CD4-positive, CD25-positive, alpha-beta regulatory T cell (primary cell): ENCODE results near the gene MSI2. TPM values are rescaled to one million over a fixed set of nuclear protein-coding genes. Genes with fewer than 3 reads are reported as not detected.

Experiments used
- ATAC-seq, 2 donors: fragments of 150-1000 bp; cut with Tn5 transposase; one replicate each; pipeline ENCODE4 v1.10.0; 2021; ENCODE audit warnings: low read depth in 2 of 2, moderate number of reproducible peaks in 2 of 2, moderate library complexity in 1 of 2
- DNase-seq, 3 donors: peaks; one replicate each; pipeline versions ENCODE4 v3.0.0 to v3.0.0-alpha.2; 2012 to 2022; ENCODE audit warnings: mixed read lengths in 1 of 3
- H3K27ac ChIP-seq: one replicate; pipeline ENCODE4 v1.7.0; 2013; ENCODE audit warnings: mild to moderate bottlenecking, low read length; ENCODE audit not compliant: insufficient read depth, poor library complexity, severe bottlenecking
- H3K27me3 ChIP-seq: one replicate; pipeline ENCODE4 v1.7.0; 2013; ENCODE audit warnings: low read length; ENCODE audit not compliant: control insufficient read depth, insufficient read depth
- H3K36me3 ChIP-seq: one replicate; pipeline ENCODE4 v1.7.0; 2013; ENCODE audit warnings: mild to moderate bottlenecking, low read length, moderate library complexity; ENCODE audit not compliant: control insufficient read depth, insufficient read depth
- H3K4me1 ChIP-seq: 2 replicates; pipeline ENCODE4 v1.7.0; 2013; ENCODE audit warnings: mild to moderate bottlenecking, low read length; ENCODE audit not compliant: insufficient read depth, control insufficient read depth, poor library complexity, severe bottlenecking
- H3K4me3 ChIP-seq: one replicate; pipeline ENCODE4 v1.7.0; 2013; ENCODE audit warnings: low read depth, mild to moderate bottlenecking, low read length, moderate library complexity
- H3K9me3 ChIP-seq, 2 experiments: 1 replicate in 1 of 2; 2 replicates in 1 of 2; pipeline ENCODE4 v1.7.0; 2013; ENCODE audit warnings: low read length in 2 of 2, mild to moderate bottlenecking in 1 of 2, moderate library complexity in 1 of 2; ENCODE audit not compliant: control insufficient read depth in 2 of 2
- H3K27ac Mint-ChIP-seq, 3 donors: one replicate each; pipeline ENCODE4 v1.8.0; 2020 to 2022; ENCODE audit warnings: mild to moderate bottlenecking in 3 of 3, mixed read lengths in 3 of 3, moderate library complexity in 2 of 3
- H3K27me3 Mint-ChIP-seq: one replicate; pipeline ENCODE4 v1.8.0; 2022; ENCODE audit warnings: mild to moderate bottlenecking, mixed read lengths
- H3K36me3 Mint-ChIP-seq: one replicate; pipeline ENCODE4 v1.8.0; 2020; ENCODE audit warnings: mixed read lengths
- H3K4me1 Mint-ChIP-seq, 4 donors: one replicate each; pipeline ENCODE4 v1.8.0; 2020 to 2022; ENCODE audit warnings: mixed read lengths in 4 of 4, mild to moderate bottlenecking in 1 of 4
- H3K4me3 Mint-ChIP-seq, 4 donors: one replicate each; pipeline ENCODE4 v1.8.0; 2020 to 2022; ENCODE audit warnings: mild to moderate bottlenecking in 4 of 4, mixed read lengths in 4 of 4, moderate library complexity in 3 of 4
- H3K9me3 Mint-ChIP-seq, 7 donors: one replicate each; pipeline ENCODE4 v1.8.0; 2020 to 2022; ENCODE audit warnings: mixed read lengths in 7 of 7, mild to moderate bottlenecking in 3 of 7, moderate library complexity in 2 of 7
- polyA plus RNA-seq, 4 donors: library from polyadenylated mRNA; unstranded; fragments of 300-500 nt; fragmentation: Illumina TruSeq; gene quantifications; one replicate each; pipeline ENCODE4 v1.2.3, GENCODE V29; 2021
- total RNA-seq: library from RNA; stranded (reverse); gene quantifications from one replicate; pipeline ENCODE4 v1.2.3, GENCODE V29; 2022

Gene MSI2
- total and polyA plus RNA-seq, 5 donors from 2014 or later: 3.2 to 177 (median 3.4) TPM

- Mint-ChIP-seq H3K9me3 (peaks cover 0 to 3% (median 0%) of the 10 kb centered on the region in 7 donors), H3K4me3 (no peak overlapping the region), H3K4me1 (no peaks in the 10 kb centered on the region), H3K27me3 (peaks cover 15% of the 10 kb centered on the region), H3K36me3 (no peaks in the 10 kb centered on the region), H3K27ac (no peak overlapping the region)
- ATAC-seq: no peak
- Histone ChIP-seq H3K4me1 (no peaks in the 10 kb centered on the region), H3K9me3 (no peaks in the 10 kb centered on the region), H3K27ac (no peak overlapping the region), H3K4me3 (no peak overlapping the region), H3K36me3 (no peaks in the 10 kb centered on the region), H3K27me3 (peaks cover 2% of the 10 kb centered on the region)
- no peak for DNase-seq
Measured at GRCh38 chr17:57733085-57733484, 476.8 kb downstream of the MSI2 start.

Other genes starting within 250 kb of the MSI2 start
- gene AKAP1, start 171.3 kb upstream of the MSI2 start, total RNA-seq: 27.8 TPM
- gene AKAP1, start 171.3 kb upstream of the MSI2 start, polyA plus RNA-seq: 10 to 100 TPM in 3 of 4 donors, 1 to 10 TPM in 1; 9.8 to 16.7 (median 14.6) TPM